CD14-positive monocyte (primary cell): Measurements from ENCODE around the gene SYMPK. TPM values are rescaled to one million over a fixed set of nuclear protein-coding genes. Genes with fewer than 3 reads are reported as not detected.

Experiments used
- DNase-seq, 3 donors: peaks; one replicate each; pipeline ENCODE4 v3.0.0-alpha.2; 2011 to 2022
- H2AFZ ChIP-seq: 2 replicates; pipeline ENCODE4 v1.6.0; 2012; ENCODE audit warnings: mild to moderate bottlenecking, low read depth, low read length, inconsistent platforms; ENCODE audit not compliant: insufficient read depth, poor library complexity, severe bottlenecking
- H3K27ac ChIP-seq, 2 donors: 1 replicate in 1 of 2; 2 replicates in 1 of 2; pipeline ENCODE4 v1.5.1; 2012 to 2013; ENCODE audit warnings: low read length in 2 of 2, control low read depth in 1 of 2, inconsistent platforms in 1 of 2, low read depth in 1 of 2, mild to moderate bottlenecking in 1 of 2
- H3K27me3 ChIP-seq, 2 donors: one replicate each; pipeline versions ENCODE4 v1.6.0 to v1.6.1; 2011 to 2013; ENCODE audit warnings: low read length in 2 of 2; ENCODE audit not compliant: control insufficient read depth in 2 of 2, insufficient read depth in 2 of 2
- H3K36me3 ChIP-seq, 2 donors: replicated peaks in 1 of 2; 1 replicate in 1 of 2; 2 replicates in 1 of 2; pipeline versions ENCODE4 v1.5.1 to v1.6.1; 2012 to 2013; ENCODE audit warnings: low read length in 2 of 2, control low read depth in 1 of 2, inconsistent platforms in 1 of 2, mild to moderate bottlenecking in 1 of 2; ENCODE audit not compliant: insufficient read depth in 2 of 2, control insufficient read depth in 1 of 2
- H3K4me1 ChIP-seq, 2 donors: 1 replicate in 1 of 2; 2 replicates in 1 of 2; pipeline versions ENCODE4 v1.5.1 to v1.6.1; 2012 to 2013; ENCODE audit warnings: low read length in 2 of 2, control low read depth in 1 of 2, inconsistent platforms in 1 of 2, mild to moderate bottlenecking in 1 of 2, moderate library complexity in 1 of 2; ENCODE audit not compliant: insufficient read depth in 2 of 2, control insufficient read depth in 1 of 2
- H3K4me2 ChIP-seq: replicated peaks from 2 replicates; pipeline ENCODE3; 2012; ENCODE audit warnings: low read length, moderate library complexity, mild to moderate bottlenecking; ENCODE audit not compliant: poor library complexity, severe bottlenecking; ENCODE audit errors: extremely low read depth
- H3K4me3 ChIP-seq, 3 experiments: fragments of 200-600 bp in 1 of 3; sonication (generic) in 1 of 3; replicated peaks in 1 of 3; 1 replicate in 2 of 3; 2 replicates in 1 of 3; pipeline ENCODE4 v1.5.1; 2011 to 2013; ENCODE audit warnings: low read length in 3 of 3, mild to moderate bottlenecking in 3 of 3, control low read depth in 2 of 3, low read depth in 2 of 3, inconsistent platforms in 1 of 3, moderate library complexity in 1 of 3
- H3K79me2 ChIP-seq: 2 replicates; pipeline ENCODE4 v1.6.0; 2012; ENCODE audit warnings: mild to moderate bottlenecking, control low read depth, inconsistent platforms, low read length, moderate library complexity; ENCODE audit not compliant: insufficient read depth
- H3K9ac ChIP-seq: 2 replicates; pipeline ENCODE4 v1.6.0; 2017; ENCODE audit warnings: low read length, mild to moderate bottlenecking; ENCODE audit not compliant: insufficient read depth, poor library complexity, severe bottlenecking
- H3K9me3 ChIP-seq, 2 donors: replicated peaks in 1 of 2; 1 replicate in 1 of 2; 2 replicates in 1 of 2; pipeline versions ENCODE4 v1.5.1 to v1.6.1; 2012 to 2013; ENCODE audit warnings: low read length in 2 of 2, control low read depth in 1 of 2; ENCODE audit not compliant: control insufficient read depth in 1 of 2, insufficient read depth in 1 of 2
- H4K20me1 ChIP-seq: 2 replicates; pipeline ENCODE4 v1.6.0; 2012; ENCODE audit warnings: mild to moderate bottlenecking, low read length, control low read depth, moderate library complexity; ENCODE audit not compliant: insufficient read depth
- H3K27ac Mint-ChIP-seq, 7 donors: one replicate each; pipeline ENCODE4 v1.8.0; 2020; ENCODE audit warnings: mild to moderate bottlenecking in 7 of 7, mixed read lengths in 7 of 7, moderate library complexity in 6 of 7, inconsistent platforms in 2 of 7
- H3K27me3 Mint-ChIP-seq, 3 donors: one replicate each; pipeline ENCODE4 v1.8.0; 2021 to 2022; ENCODE audit warnings: low read depth in 3 of 3, mild to moderate bottlenecking in 3 of 3, mixed read lengths in 3 of 3, moderate library complexity in 3 of 3, inconsistent platforms in 1 of 3
- H3K36me3 Mint-ChIP-seq, 2 donors: one replicate each; pipeline ENCODE4 v1.8.0; 2020; ENCODE audit warnings: mixed read lengths in 2 of 2, inconsistent platforms in 1 of 2, mild to moderate bottlenecking in 1 of 2
- H3K4me1 Mint-ChIP-seq: one replicate; pipeline ENCODE4 v1.8.0; 2020; ENCODE audit warnings: mild to moderate bottlenecking, mixed read lengths
- H3K4me3 Mint-ChIP-seq, 2 donors: one replicate each; pipeline ENCODE4 v1.8.0; 2020; ENCODE audit warnings: mild to moderate bottlenecking in 2 of 2, mixed read lengths in 2 of 2, moderate library complexity in 1 of 2
- H3K9me3 Mint-ChIP-seq, 7 donors: one replicate each; pipeline ENCODE4 v1.8.0; 2020 to 2022; ENCODE audit warnings: mixed read lengths in 7 of 7, mild to moderate bottlenecking in 6 of 7, moderate library complexity in 6 of 7, inconsistent platforms in 2 of 7
- WGBS: methylation state at CpG from one replicate; pipeline ENCODE4 v1.1.5; 2013; ENCODE audit warnings: missing lambda C conversion rate; ENCODE audit not compliant: insufficient coverage; 5-methylcytosine and 5-hydroxymethylcytosine counted together
- intact Hi-C, 2 donors: fragments of 100-400 bp; cut with micrococcal nuclease; formaldehyde crosslinking; loops; one replicate each; pipeline versions ENCODE4 v1.15.0 to v1.15.1; 2023
- polyA plus RNA-seq, 3 donors: library from polyadenylated mRNA; depleted of rRNA in 1 of 3; unstranded in 2 of 3; stranded (reverse) in 1 of 3; fragments of 300-500 nt in 2 of 3; fragments of >200 nt in 1 of 3; fragmentation: Illumina TruSeq in 2 of 3; gene quantifications; 1 replicate in 2 of 3; 2 replicates in 1 of 3; pipeline ENCODE4 v1.2.3, GENCODE V29; 2012 to 2021
- TF ChIP-seq, protein P1 (sequence below): fragments of 200-600 bp; IDR thresholded peaks from one replicate; pipeline ENCODE4 v1.8.0; 2022; ENCODE audit warnings: antibody characterized with exemption, mild to moderate bottlenecking

Gene SYMPK
- polyA plus RNA-seq, 3 donors: 5.6 to 96.1 (median 15.7) TPM

- H3K4me1 ChIP-seq: no peaks in the 10 kb centered on the region
- H4K20me1 ChIP-seq: peaks cover 42% of the 10 kb centered on the region
- Mint-ChIP-seq H3K4me1 (no peaks in the 10 kb centered on the region), H3K9me3 (peaks cover 0 to 4% (median 0%) of the 10 kb centered on the region in 7 donors), H3K27ac (no peak overlapping the region), H3K4me3 (no peak overlapping the region), H3K36me3 (peaks cover 77 to 95% of the 10 kb centered on the region in 2 donors), H3K27me3 (peaks cover 0 to 2% (median 0%) of the 10 kb centered on the region in 3 donors)
- no peak overlapping the region for H3K9ac ChIP-seq
- H3K36me3 ChIP-seq: peaks cover 85 to 98% of the 10 kb centered on the region in 2 donors
- no peak overlapping the region for H3K4me3 ChIP-seq
- no peaks in the 10 kb centered on the region for H3K79me2 ChIP-seq
- WGBS: 100% methylated on average over 9 of the region's 14 CpGs
- H3K9me3 ChIP-seq: no peaks in the 10 kb centered on the region
- H3K27me3 ChIP-seq: no peaks in the 10 kb centered on the region
- intact Hi-C loops: no loop called here
- no peak overlapping the region for H3K27ac ChIP-seq
- DNase-seq: no peak
- no peak overlapping the region for H3K4me2 ChIP-seq
- TF ChIP-seq, protein P1, sequence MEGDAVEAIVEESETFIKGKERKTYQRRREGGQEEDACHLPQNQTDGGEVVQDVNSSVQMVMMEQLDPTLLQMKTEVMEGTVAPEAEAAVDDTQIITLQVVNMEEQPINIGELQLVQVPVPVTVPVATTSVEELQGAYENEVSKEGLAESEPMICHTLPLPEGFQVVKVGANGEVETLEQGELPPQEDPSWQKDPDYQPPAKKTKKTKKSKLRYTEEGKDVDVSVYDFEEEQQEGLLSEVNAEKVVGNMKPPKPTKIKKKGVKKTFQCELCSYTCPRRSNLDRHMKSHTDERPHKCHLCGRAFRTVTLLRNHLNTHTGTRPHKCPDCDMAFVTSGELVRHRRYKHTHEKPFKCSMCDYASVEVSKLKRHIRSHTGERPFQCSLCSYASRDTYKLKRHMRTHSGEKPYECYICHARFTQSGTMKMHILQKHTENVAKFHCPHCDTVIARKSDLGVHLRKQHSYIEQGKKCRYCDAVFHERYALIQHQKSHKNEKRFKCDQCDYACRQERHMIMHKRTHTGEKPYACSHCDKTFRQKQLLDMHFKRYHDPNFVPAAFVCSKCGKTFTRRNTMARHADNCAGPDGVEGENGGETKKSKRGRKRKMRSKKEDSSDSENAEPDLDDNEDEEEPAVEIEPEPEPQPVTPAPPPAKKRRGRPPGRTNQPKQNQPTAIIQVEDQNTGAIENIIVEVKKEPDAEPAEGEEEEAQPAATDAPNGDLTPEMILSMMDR: no peak
- H2AFZ ChIP-seq: no peak overlapping the region
These were observed 20.7 kb downstream of the SYMPK start for GRCh38 chr19:45842198-45842597.

DNA sequence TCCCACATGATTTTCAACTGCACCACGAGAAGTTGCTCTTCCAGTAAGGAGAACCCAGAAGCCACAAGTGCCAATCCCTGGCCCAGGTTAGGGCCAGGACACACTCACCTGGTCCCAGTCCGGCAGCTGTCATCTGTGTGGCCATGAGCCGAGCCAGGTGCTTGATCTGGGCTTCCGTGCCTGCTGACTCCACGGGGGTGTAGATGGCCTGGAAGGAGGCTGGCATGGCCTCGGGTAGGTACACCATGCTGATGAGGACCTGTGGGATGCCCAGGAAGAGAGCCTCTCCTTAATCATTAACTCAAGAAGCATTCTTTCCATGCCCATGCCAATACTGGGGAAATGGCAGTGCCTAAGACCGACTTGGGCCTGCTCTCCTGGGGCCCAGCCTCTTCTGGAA lies 28.0 kb downstream of the SYMPK start:
- Mint-ChIP-seq H3K4me3 (no peak overlapping the region), H3K27me3 (peaks cover 0 to 3% (median 0%) of the 10 kb centered on the region in 3 donors), H3K36me3 (peaks cover 79 to 100% of the 10 kb centered on the region in 2 donors), H3K9me3 (peaks cover 0 to 4% (median 0%) of the 10 kb centered on the region in 7 donors), H3K27ac (no peak overlapping the region), H3K4me1 (no peaks in the 10 kb centered on the region)
- Histone ChIP-seq H3K4me3 (no peak overlapping the region), H3K4me2 (no peak overlapping the region), H4K20me1 (peaks cover 15% of the 10 kb centered on the region), H3K9me3 (no peaks in the 10 kb centered on the region), H3K79me2 (no peaks in the 10 kb centered on the region), H3K9ac (no peak overlapping the region), H3K36me3 (peaks cover 87 to 99% of the 10 kb centered on the region in 2 donors), H3K27me3 (no peaks in the 10 kb centered on the region), H2AFZ (no peak overlapping the region), H3K27ac (no peak overlapping the region), H3K4me1 (no peaks in the 10 kb centered on the region)
- intact Hi-C loops: no loop called here
- 100% methylated on average over 6 of the region's 7 CpGs for WGBS
- DNase-seq: no peak
- TF ChIP-seq, protein P1: no peak
